ENCODE measurements around the gene GTF2F2.

DNA sequence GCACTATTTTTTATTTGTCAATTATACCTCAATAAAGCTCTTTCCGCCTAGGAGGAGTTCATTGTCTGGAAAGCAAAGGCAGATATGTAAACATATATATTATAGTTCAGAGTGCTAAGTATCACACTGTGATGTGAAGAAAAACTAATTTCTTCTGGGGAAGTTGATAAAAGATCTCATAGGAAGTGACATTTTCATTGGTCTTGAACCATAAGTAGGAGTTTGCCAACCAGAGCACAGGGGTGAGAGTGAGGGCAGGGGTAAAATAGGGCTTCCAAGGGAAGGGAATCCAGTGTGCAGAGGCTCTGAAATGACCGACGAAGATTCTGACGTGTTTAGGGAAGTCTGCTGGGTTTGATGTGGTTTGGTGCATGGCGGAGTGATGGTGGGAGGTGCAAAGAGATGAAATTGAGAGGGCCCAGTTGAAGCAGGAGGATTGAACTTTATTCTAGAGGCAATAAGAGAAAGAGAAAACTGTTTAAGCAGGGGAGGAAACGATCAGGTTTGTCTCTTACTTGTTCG is 780 bp upstream of the GTF2F2 start:
- no peak for TF ChIP-seq EP300 (IDR thresholded peaks at IDR 0.05)
- TF ChIP-seq, protein P1, sequence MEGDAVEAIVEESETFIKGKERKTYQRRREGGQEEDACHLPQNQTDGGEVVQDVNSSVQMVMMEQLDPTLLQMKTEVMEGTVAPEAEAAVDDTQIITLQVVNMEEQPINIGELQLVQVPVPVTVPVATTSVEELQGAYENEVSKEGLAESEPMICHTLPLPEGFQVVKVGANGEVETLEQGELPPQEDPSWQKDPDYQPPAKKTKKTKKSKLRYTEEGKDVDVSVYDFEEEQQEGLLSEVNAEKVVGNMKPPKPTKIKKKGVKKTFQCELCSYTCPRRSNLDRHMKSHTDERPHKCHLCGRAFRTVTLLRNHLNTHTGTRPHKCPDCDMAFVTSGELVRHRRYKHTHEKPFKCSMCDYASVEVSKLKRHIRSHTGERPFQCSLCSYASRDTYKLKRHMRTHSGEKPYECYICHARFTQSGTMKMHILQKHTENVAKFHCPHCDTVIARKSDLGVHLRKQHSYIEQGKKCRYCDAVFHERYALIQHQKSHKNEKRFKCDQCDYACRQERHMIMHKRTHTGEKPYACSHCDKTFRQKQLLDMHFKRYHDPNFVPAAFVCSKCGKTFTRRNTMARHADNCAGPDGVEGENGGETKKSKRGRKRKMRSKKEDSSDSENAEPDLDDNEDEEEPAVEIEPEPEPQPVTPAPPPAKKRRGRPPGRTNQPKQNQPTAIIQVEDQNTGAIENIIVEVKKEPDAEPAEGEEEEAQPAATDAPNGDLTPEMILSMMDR (IDR thresholded peaks at IDR 0.05) = no peak
